Ishikawa (cell line): ENCODE measurements around the gene PSTPIP1.
A peak's percentile ranks its signal among the peaks of the same experiment; 100 is the strongest.

Experiments
- CEBPB ChIP-seq: IDR thresholded peaks from 2 replicates; pipeline ENCODE4 v1.6.1; 2012
- CREB1 ChIP-seq: IDR thresholded peaks from 2 replicates; pipeline ENCODE4 v1.6.1; 2012; ENCODE audit warnings: low read depth
- EGR1 ChIP-seq: IDR thresholded peaks from 2 replicates; pipeline ENCODE4 v1.6.1; 2012
- EP300 ChIP-seq: IDR thresholded peaks from 2 replicates; pipeline ENCODE4 v1.6.1; 2012; ENCODE audit warnings: borderline replicate concordance
- MAX ChIP-seq: IDR thresholded peaks from 2 replicates; pipeline ENCODE4 v1.6.1; 2012
- NFIC ChIP-seq: IDR thresholded peaks from 2 replicates; pipeline ENCODE4 v1.6.1; 2012
- RAD21 ChIP-seq: IDR thresholded peaks from 2 replicates; pipeline ENCODE4 v1.6.1; 2012; ENCODE audit warnings: low read depth
- REST ChIP-seq: IDR thresholded peaks from 2 replicates; pipeline ENCODE4 v1.6.1; 2012; ENCODE audit warnings: low read depth, mild to moderate bottlenecking
- TAF1 ChIP-seq: IDR thresholded peaks from 2 replicates; pipeline ENCODE4 v1.6.1; 2012; ENCODE audit warnings: low read depth, mild to moderate bottlenecking
- TCF12 ChIP-seq: IDR thresholded peaks from 2 replicates; pipeline ENCODE4 v1.6.1; 2012; ENCODE audit warnings: low read depth
- TEAD4 ChIP-seq: IDR thresholded peaks from 2 replicates; pipeline ENCODE4 v1.6.1; 2012
- USF1 ChIP-seq: IDR thresholded peaks from 2 replicates; pipeline ENCODE4 v1.6.1; 2012
- YY1 ChIP-seq: IDR thresholded peaks from 2 replicates; pipeline ENCODE4 v1.6.1; 2012; ENCODE audit warnings: low read depth
- ZBTB7A ChIP-seq: IDR thresholded peaks from 2 replicates; pipeline ENCODE4 v1.6.1; 2012; ENCODE audit warnings: low read depth

PSTPIP1 gene

GRCh38 chr15:76968306-76968705 is 26.6 kb upstream of the PSTPIP1 start:
- TF ChIP-seq CEBPB: no peak
- TF ChIP-seq REST: no peak
- no peak for TF ChIP-seq TCF12
- no peak for TF ChIP-seq USF1
- no peak for TF ChIP-seq TAF1
- TF ChIP-seq YY1: no peak
- TF ChIP-seq CREB1: no peak
- no peak for TF ChIP-seq EP300

GRCh38 chr15:76972389-76973361 is 22.3 kb upstream of the PSTPIP1 start:
- TF ChIP-seq USF1 (no peak), EGR1 (no peak)

GRCh38 chr15:76973362-76973743 is 21.6 kb upstream of the PSTPIP1 start:
- TF ChIP-seq TEAD4 (no peak), MAX (no peak), NFIC (no peak), ZBTB7A (peak; percentile 97), RAD21 (peak; percentile 81), CEBPB (no peak), EP300 (no peak), CREB1 (no peak), TAF1 (no peak), YY1 (no peak), REST (no peak), EGR1 (no peak), TCF12 (no peak)

- TF ChIP-seq TEAD4 (no peak), MAX (no peak), CREB1 (no peak), NFIC (no peak), EP300 (no peak), USF1 (no peak), ZBTB7A (no peak), REST (no peak), RAD21 (no peak), EGR1 (no peak), YY1 (no peak), TCF12 (no peak), TAF1 (no peak)
Observed at GRCh38 chr15:76973906-76974305, 21.0 kb upstream of the PSTPIP1 start.
